NB4 (cell line): ENCODE results near the gene TNP2.

ENCODE experiments used
- DNase-seq: peaks from one replicate; pipeline ENCODE4 v3.0.0; 2010; ENCODE audit warnings: low read depth
- H3K4me3 ChIP-seq: one replicate; pipeline ENCODE4 v1.5.1; 2011; ENCODE audit warnings: mild to moderate bottlenecking, low read depth, low read length, moderate library complexity
- CTCF ChIP-seq: IDR thresholded peaks from one replicate; pipeline ENCODE4 v1.5.1; 2012; ENCODE audit warnings: low read depth, low read length
- MYC ChIP-seq: IDR thresholded peaks from 2 replicates; pipeline ENCODE4 v1.6.1; 2011; ENCODE audit warnings: low read depth, low read length
- POLR2A ChIP-seq: IDR thresholded peaks from 2 replicates; pipeline ENCODE4 v1.6.1; 2011; ENCODE audit warnings: mild to moderate bottlenecking; ENCODE audit not compliant: insufficient read length; ENCODE audit errors: extremely low read depth
- TF ChIP-seq, protein P1 (sequence below): IDR thresholded peaks from 2 replicates; pipeline ENCODE4 v1.6.1; 2011; ENCODE audit warnings: low read depth, low read length

The TNP2 gene

DNA sequence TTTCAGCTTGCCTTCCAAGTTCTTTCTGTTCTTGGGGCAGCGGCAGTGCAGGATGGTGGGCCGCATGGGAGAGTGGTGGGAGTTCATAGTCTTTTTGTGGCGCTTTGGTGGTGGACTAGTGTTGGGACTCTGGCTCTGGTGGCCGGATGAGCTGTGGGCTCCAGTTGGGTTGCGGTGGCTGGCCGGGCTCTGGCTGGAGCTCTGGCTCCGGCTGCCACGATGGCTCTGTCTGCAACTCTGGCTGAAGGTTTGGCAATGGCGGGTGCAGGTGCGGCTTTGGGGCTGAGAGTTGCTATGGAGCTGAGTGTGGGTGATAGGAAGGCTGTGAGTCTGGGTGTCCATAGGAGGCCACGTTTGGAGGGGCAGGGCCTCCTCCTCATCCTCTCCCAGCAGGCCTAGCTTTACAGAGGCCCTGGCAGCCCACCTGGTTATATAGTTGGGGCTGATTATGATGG lies at the start of gene TNP2:
TSS of gene TNP2 (minus strand) at position 405 of the 455 bp plus-strand sequence. CDS start at position 342, 63 bp downstream.
- TF ChIP-seq CTCF (no peak), MYC (no peak), POLR2A (no peak)
- TF ChIP-seq, protein P1, sequence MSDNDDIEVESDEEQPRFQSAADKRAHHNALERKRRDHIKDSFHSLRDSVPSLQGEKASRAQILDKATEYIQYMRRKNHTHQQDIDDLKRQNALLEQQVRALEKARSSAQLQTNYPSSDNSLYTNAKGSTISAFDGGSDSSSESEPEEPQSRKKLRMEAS: no peak
- DNase-seq: no peak
- H3K4me3 ChIP-seq: no peak within 1 kb of the TSS

DNA sequence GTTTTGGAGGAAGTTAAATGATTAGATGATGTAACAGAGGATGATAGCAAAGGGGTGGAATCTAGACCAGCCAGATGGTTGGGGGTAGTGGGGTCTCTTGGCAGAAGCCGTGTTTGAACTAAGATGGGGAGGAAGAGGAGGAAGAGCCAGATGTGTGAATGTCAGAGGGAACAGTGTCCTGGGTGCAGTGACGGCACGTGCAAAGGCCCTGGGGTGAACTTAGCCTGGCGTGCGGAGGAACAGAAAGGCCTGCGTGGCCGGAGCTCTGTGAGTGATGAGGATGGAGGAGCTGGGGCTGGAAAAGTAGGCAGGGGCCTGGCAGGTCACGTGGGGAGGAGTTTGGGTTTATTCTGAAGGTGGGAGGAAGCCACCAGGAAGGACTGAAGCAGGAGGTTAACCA lies 49.7 kb upstream of the TNP2 start:
- no peak overlapping the region for H3K4me3 ChIP-seq
- no peak for DNase-seq
- TF ChIP-seq CTCF: no peak
- TF ChIP-seq MYC: no peak
- TF ChIP-seq POLR2A: no peak
- TF ChIP-seq, protein P1: no peak

DNA sequence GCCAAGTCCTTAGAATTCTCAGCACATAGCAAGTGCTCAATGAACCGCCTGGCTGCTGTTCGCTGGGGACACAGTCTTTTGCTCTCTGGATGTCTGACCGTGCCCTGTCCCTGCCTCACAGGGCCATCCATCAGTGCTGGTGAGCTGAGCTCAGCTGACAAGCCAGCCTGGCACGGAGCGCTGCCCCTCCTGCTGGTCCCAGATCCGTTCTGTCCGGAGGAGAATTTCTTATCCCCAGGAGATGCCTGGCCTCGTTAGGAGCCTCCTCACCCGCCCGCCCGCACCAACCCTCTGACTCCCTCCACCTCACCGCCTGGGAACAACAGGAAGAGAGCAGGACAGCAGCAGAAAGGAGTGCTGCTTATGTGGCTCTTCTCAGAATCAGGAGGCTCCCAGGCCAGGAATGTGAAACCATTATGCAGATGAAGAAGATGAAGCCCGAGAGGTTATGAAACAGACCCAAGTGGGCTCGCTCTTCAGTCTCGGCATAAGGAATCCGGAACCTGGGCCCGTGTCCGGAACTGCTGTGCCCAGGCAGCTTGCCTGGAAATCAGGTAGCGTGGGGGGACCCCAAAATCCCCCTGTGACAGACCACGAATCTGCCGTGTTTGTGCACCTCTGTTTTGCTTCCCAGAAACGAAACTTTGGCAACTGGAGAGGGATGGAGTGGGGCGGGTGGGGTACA lies 47.3 kb upstream of the TNP2 start:
- no peak for TF ChIP-seq MYC
- TF ChIP-seq, protein P1: no peak
- TF ChIP-seq POLR2A: no peak
- no peak for TF ChIP-seq CTCF
- no peak overlapping the region for H3K4me3 ChIP-seq
- no peak for DNase-seq

- TF ChIP-seq, protein P1: no peak
- TF ChIP-seq MYC: no peak
- no peak for TF ChIP-seq POLR2A
- no peak for DNase-seq
- H3K4me3 ChIP-seq: no peak overlapping the region
These were observed 46.4 kb upstream of the TNP2 start for GRCh38 chr16:11315510-11315909.

GRCh38 chr16:11314309-11314894 lies 45.3 kb upstream of the TNP2 start:
- no peak overlapping the region for H3K4me3 ChIP-seq
- TF ChIP-seq CTCF (no peak), MYC (no peak), POLR2A (no peak)
- TF ChIP-seq, protein P1: no peak
- no peak for DNase-seq

- no peak for TF ChIP-seq MYC
- no peak for TF ChIP-seq POLR2A
- no peak for TF ChIP-seq CTCF
- TF ChIP-seq, protein P1: no peak
- no peak overlapping the region for H3K4me3 ChIP-seq
- no peak for DNase-seq
These were observed 44.6 kb upstream of the TNP2 start for GRCh38 chr16:11313493-11314308.
